WTC11 (cell line): ENCODE data around the gene BTBD19. TPM values are rescaled to one million over a fixed set of nuclear protein-coding genes. Genes with fewer than 3 reads are reported as not detected.

Experiments used
- ATAC-seq: fragments of 200-7000 bp; cut with Tn5 transposase; 2 replicates; pipeline ENCODE4 v1.10.0; 2021; ENCODE audit warnings: mild to moderate bottlenecking, moderate library complexity
- CTCF ChIA-PET: fragments of 300-600 bp; sonication (Branson Sonifier 250); formaldehyde crosslinking; loops from one replicate; lab custom pipeline; 2021; ENCODE audit warnings: antibody characterized with exemption; lab: Charles Lee
- POLR2A ChIA-PET: fragments of 350-600 bp; sonication (Branson Sonifier 250); formaldehyde crosslinking; loops from one replicate; lab custom pipeline; 2021; ENCODE audit warnings: antibody characterized with exemption; lab: Charles Lee
- DNase-seq: peaks from one replicate; pipeline ENCODE4 v3.0.0; 2021; ENCODE audit warnings: low spot score
- H3K27ac Mint-ChIP-seq: 2 replicates; pipeline ENCODE4 v1.8.0; 2021; ENCODE audit warnings: mixed read lengths
- H3K27me3 Mint-ChIP-seq: 2 replicates; pipeline ENCODE4 v1.8.0; 2021; ENCODE audit warnings: low read depth, mild to moderate bottlenecking, moderate library complexity, mixed read lengths
- H3K36me3 Mint-ChIP-seq: 2 replicates; pipeline ENCODE4 v1.8.0; 2021; ENCODE audit warnings: mixed read lengths
- H3K4me1 Mint-ChIP-seq: 2 replicates; pipeline ENCODE4 v1.8.0; 2022; ENCODE audit warnings: mixed read lengths
- H3K4me3 Mint-ChIP-seq: 2 replicates; pipeline ENCODE4 v1.8.0; 2021; ENCODE audit warnings: mild to moderate bottlenecking, moderate library complexity, mixed read lengths
- H3K9me3 Mint-ChIP-seq: 2 replicates; pipeline ENCODE4 v1.8.0; 2021; ENCODE audit warnings: mixed read lengths
- ATF1 ChIP-seq: sonication (generic); formaldehyde crosslinking; IDR thresholded peaks from 2 replicates; pipeline ENCODE4 v1.8.1; 2023; ENCODE audit warnings: mild to moderate bottlenecking, moderate library complexity, missing genetic modification reagents
- CBFB ChIP-seq: sonication (generic); formaldehyde crosslinking; IDR thresholded peaks from 2 replicates; pipeline ENCODE4 v1.8.1; 2022; ENCODE audit warnings: mild to moderate bottlenecking, low read depth, missing genetic modification reagents
- ETV6 ChIP-seq: sonication (generic); formaldehyde crosslinking; IDR thresholded peaks from 2 replicates; pipeline ENCODE4 v1.8.1; 2022; ENCODE audit warnings: mild to moderate bottlenecking, missing genetic modification reagents
- HMGXB4 ChIP-seq: sonication (generic); formaldehyde crosslinking; IDR thresholded peaks from 2 replicates; pipeline ENCODE4 v1.8.1; 2023; ENCODE audit warnings: mild to moderate bottlenecking, moderate library complexity, missing genetic modification reagents
- JUN ChIP-seq: sonication (generic); formaldehyde crosslinking; IDR thresholded peaks from 2 replicates; pipeline ENCODE4 v1.8.0; 2023; ENCODE audit warnings: mild to moderate bottlenecking, missing genetic modification reagents
- MAX ChIP-seq: sonication (generic); formaldehyde crosslinking; IDR thresholded peaks from 2 replicates; pipeline ENCODE4 v1.8.0; 2022; ENCODE audit warnings: mild to moderate bottlenecking, missing genetic modification reagents
- NFATC4 ChIP-seq: fragments of 250-450 bp; sonication (Bioruptor Pico); IDR thresholded peaks from 2 replicates; pipeline ENCODE4 v1.9.0; 2021; ENCODE audit warnings: mild to moderate bottlenecking
- NFYB ChIP-seq: sonication (generic); formaldehyde crosslinking; conservative IDR thresholded peaks from 2 replicates; pipeline ENCODE4 v1.8.0; 2022; ENCODE audit warnings: low read depth, missing genetic modification reagents
- NR3C1 ChIP-seq: sonication (generic); formaldehyde crosslinking; conservative IDR thresholded peaks from 2 replicates; pipeline ENCODE4 v1.8.1; 2023; ENCODE audit warnings: low read depth, mild to moderate bottlenecking, missing genetic modification reagents
- OVOL2 ChIP-seq: fragments of 250-450 bp; sonication (Bioruptor Pico); IDR thresholded peaks from 2 replicates; pipeline ENCODE4 v1.9.0; 2021; ENCODE audit warnings: mild to moderate bottlenecking, borderline replicate concordance
- TCF7 ChIP-seq: sonication (generic); formaldehyde crosslinking; IDR thresholded peaks from 2 replicates; pipeline ENCODE4 v1.8.0; 2022; ENCODE audit warnings: mild to moderate bottlenecking, low read depth, missing genetic modification reagents, moderate library complexity
- TEAD1 ChIP-seq: sonication (generic); formaldehyde crosslinking; IDR thresholded peaks from 2 replicates; pipeline ENCODE4 v1.8.0; 2022; ENCODE audit warnings: mild to moderate bottlenecking, missing genetic modification reagents
- TEAD4 ChIP-seq: sonication (generic); formaldehyde crosslinking; IDR thresholded peaks from 2 replicates; pipeline ENCODE4 v1.8.0; 2022; ENCODE audit warnings: mild to moderate bottlenecking, missing genetic modification reagents
- TP53 ChIP-seq: sonication (generic); formaldehyde crosslinking; IDR thresholded peaks from 2 replicates; pipeline ENCODE4 v1.8.1; 2023; ENCODE audit warnings: mild to moderate bottlenecking, missing genetic modification reagents
- ZNF138 ChIP-seq: sonication (generic); formaldehyde crosslinking; conservative IDR thresholded peaks from 2 replicates; pipeline ENCODE4 v1.8.1; 2022; ENCODE audit warnings: mild to moderate bottlenecking, moderate library complexity, missing genetic modification reagents
- ZNF219 ChIP-seq: sonication (generic); formaldehyde crosslinking; IDR thresholded peaks from 2 replicates; pipeline ENCODE4 v1.8.0; 2023; ENCODE audit warnings: missing genetic modification reagents, mild to moderate bottlenecking, borderline replicate concordance
- ZNF281 ChIP-seq: sonication (generic); formaldehyde crosslinking; IDR thresholded peaks from 2 replicates; pipeline ENCODE4 v1.8.0; 2023; ENCODE audit warnings: mild to moderate bottlenecking, missing genetic modification reagents
- total RNA-seq: library from RNA; stranded (reverse); gene quantifications from 3 replicates; pipeline ENCODE4 v1.2.3, GENCODE V29; 2021
- TF ChIP-seq, protein P1 (sequence below): sonication (generic); formaldehyde crosslinking; IDR thresholded peaks from 2 replicates; pipeline ENCODE4 v1.8.1; 2023; ENCODE audit warnings: mild to moderate bottlenecking, missing genetic modification reagents, moderate library complexity
- TF ChIP-seq, protein P2 (sequence below): fragments of 200-600 bp; IDR thresholded peaks from 2 replicates; pipeline ENCODE4 v1.8.0; 2022; ENCODE audit warnings: antibody characterized with exemption
- TF ChIP-seq, protein P3 (sequence below): sonication (generic); formaldehyde crosslinking; IDR thresholded peaks from 2 replicates; pipeline ENCODE4 v1.8.1; 2023; ENCODE audit warnings: mild to moderate bottlenecking, missing genetic modification reagents
- TF ChIP-seq, protein P4 (sequence below): sonication (generic); formaldehyde crosslinking; conservative IDR thresholded peaks from 2 replicates; pipeline ENCODE4 v1.8.1; 2023; ENCODE audit warnings: mild to moderate bottlenecking, low read depth, missing genetic modification reagents, moderate library complexity
- TF ChIP-seq, protein P5 (sequence below): sonication (generic); formaldehyde crosslinking; IDR thresholded peaks from 2 replicates; pipeline ENCODE4 v1.8.1; 2022; ENCODE audit warnings: low read depth, mild to moderate bottlenecking, moderate library complexity, missing genetic modification reagents, borderline replicate concordance

The BTBD19 gene
- total RNA-seq, 1 experiment from 2014 or later, result 1.7 TPM

DNA sequence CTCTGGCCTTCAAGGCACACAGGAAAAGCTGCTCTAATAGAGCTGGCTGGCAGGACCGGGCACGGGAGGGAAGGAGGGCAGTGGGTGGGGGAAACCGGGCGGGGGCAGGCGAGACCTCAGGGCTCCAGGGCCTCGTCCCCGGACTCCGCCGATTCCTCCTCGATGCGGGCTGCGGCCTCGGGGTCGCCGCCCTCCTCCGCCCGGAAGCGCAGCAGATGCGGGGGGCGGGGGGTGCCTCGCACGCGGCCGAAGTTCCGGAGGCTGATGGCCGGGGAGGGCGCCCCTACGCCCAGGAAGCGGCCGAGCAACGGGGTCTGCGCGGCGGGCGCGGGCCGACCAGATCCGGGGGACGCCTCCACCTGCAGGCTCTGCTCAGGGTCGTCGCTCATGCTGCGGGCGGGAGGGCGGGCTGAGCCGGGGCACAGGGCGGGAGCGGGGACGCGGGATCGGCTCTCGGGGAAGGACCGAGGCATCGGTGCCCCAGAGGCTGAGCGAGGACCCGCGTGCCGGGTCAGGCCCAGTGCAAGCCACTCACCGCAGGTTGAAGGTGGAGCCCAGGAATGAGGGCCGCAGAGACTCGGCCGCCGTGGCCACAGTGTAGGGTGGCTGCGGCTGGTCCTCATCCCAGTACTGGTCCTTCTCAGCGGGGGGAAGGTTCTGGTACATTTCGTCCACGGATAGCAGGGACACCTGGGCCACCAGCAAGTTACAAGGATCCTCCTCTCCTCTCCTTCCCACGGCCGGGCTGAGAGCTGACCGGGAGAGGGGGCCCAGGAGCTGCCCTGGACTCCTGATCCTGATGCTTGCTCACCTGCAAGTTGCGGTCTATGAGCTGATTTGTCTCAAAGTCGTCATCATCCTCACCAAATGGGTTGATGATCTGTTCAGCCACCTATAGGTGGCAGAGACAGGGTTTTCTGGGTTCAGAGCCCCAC lies 24.0 kb upstream of the BTBD19 start:
- H3K4me3 Mint-ChIP-seq, result peak overlapping the region; percentile 62
- ATAC-seq (peak; percentile 19), DNase-seq (peak; percentile 64)
- ChIA-PET POLR2A (interaction anchor here (0.6 to 2.7 kb wide), 10 partner anchors 9 to 845 kb away, joined by 3 to 19 read pairs (median 4); partner anchors contain the start of genes EIF2B3, PLK3 and RPS8), CTCF (interaction anchor here (0.6 to 3.3 kb wide), 21 partner anchors 9 to 228 kb away, joined by 3 to 21 read pairs (median 3); partner anchors contain the start of genes BTBD19, DYNLT4, HECTD3 and PLK3)
- H3K4me1 Mint-ChIP-seq, result peaks cover 28% of the 10 kb centered on the region
- H3K36me3 Mint-ChIP-seq, result peaks cover 12% of the 10 kb centered on the region
- H3K27me3 Mint-ChIP-seq, result peaks cover 12% of the 10 kb centered on the region
- H3K27ac Mint-ChIP-seq, result no peak overlapping the region
- no peaks in the 10 kb centered on the region for H3K9me3 Mint-ChIP-seq
- TF ChIP-seq JUN (peak; percentile 51; the same call in 1 of the 2 replicates), TEAD1 (CRISPR knock-in tag) (no peak), ZNF219 (CRISPR knock-in tag) (0 out of 2 replicates have a peak, but pooled peaks have one; percentile 40), TEAD4 (CRISPR knock-in tag) (0 out of 2 replicates have a peak, but pooled peaks have one; percentile 36), NFYB (CRISPR knock-in tag) (no peak; the same call in 1 of the 2 replicates), TP53 (peak; percentile 71; the same call in 1 of the 2 replicates), HMGXB4 (CRISPR knock-in tag) (peak; percentile 58; the same call in 1 of the 2 replicates), NFATC4 (CRISPR knock-in tag) (no peak), OVOL2 (CRISPR knock-in tag) (no peak), TCF7 (CRISPR knock-in tag) (no peak), ETV6 (0 out of 2 replicates have a peak, but pooled peaks have one; percentile 44), ZNF281 (CRISPR knock-in tag) (no peak), MAX (peak; percentile 95), ATF1 (no peak), ZNF138 (no peak), NR3C1 (CRISPR knock-in tag) (peak; percentile 83; the same call in 1 of the 2 replicates), CBFB (peak; percentile 94; the same call in 1 of the 2 replicates)
- TF ChIP-seq, protein P1, sequence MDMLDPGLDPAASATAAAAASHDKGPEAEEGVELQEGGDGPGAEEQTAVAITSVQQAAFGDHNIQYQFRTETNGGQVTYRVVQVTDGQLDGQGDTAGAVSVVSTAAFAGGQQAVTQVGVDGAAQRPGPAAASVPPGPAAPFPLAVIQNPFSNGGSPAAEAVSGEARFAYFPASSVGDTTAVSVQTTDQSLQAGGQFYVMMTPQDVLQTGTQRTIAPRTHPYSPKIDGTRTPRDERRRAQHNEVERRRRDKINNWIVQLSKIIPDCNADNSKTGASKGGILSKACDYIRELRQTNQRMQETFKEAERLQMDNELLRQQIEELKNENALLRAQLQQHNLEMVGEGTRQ, result no peak
- TF ChIP-seq, protein P2, sequence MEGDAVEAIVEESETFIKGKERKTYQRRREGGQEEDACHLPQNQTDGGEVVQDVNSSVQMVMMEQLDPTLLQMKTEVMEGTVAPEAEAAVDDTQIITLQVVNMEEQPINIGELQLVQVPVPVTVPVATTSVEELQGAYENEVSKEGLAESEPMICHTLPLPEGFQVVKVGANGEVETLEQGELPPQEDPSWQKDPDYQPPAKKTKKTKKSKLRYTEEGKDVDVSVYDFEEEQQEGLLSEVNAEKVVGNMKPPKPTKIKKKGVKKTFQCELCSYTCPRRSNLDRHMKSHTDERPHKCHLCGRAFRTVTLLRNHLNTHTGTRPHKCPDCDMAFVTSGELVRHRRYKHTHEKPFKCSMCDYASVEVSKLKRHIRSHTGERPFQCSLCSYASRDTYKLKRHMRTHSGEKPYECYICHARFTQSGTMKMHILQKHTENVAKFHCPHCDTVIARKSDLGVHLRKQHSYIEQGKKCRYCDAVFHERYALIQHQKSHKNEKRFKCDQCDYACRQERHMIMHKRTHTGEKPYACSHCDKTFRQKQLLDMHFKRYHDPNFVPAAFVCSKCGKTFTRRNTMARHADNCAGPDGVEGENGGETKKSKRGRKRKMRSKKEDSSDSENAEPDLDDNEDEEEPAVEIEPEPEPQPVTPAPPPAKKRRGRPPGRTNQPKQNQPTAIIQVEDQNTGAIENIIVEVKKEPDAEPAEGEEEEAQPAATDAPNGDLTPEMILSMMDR, result 0 out of 2 replicates have a peak, but pooled peaks have one; percentile 16
- TF ChIP-seq, protein P3, sequence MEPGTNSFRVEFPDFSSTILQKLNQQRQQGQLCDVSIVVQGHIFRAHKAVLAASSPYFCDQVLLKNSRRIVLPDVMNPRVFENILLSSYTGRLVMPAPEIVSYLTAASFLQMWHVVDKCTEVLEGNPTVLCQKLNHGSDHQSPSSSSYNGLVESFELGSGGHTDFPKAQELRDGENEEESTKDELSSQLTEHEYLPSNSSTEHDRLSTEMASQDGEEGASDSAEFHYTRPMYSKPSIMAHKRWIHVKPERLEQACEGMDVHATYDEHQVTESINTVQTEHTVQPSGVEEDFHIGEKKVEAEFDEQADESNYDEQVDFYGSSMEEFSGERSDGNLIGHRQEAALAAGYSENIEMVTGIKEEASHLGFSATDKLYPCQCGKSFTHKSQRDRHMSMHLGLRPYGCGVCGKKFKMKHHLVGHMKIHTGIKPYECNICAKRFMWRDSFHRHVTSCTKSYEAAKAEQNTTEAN (CRISPR knock-in tag), result peak; percentile 77; the same call in 1 of the 2 replicates
- TF ChIP-seq, protein P4, sequence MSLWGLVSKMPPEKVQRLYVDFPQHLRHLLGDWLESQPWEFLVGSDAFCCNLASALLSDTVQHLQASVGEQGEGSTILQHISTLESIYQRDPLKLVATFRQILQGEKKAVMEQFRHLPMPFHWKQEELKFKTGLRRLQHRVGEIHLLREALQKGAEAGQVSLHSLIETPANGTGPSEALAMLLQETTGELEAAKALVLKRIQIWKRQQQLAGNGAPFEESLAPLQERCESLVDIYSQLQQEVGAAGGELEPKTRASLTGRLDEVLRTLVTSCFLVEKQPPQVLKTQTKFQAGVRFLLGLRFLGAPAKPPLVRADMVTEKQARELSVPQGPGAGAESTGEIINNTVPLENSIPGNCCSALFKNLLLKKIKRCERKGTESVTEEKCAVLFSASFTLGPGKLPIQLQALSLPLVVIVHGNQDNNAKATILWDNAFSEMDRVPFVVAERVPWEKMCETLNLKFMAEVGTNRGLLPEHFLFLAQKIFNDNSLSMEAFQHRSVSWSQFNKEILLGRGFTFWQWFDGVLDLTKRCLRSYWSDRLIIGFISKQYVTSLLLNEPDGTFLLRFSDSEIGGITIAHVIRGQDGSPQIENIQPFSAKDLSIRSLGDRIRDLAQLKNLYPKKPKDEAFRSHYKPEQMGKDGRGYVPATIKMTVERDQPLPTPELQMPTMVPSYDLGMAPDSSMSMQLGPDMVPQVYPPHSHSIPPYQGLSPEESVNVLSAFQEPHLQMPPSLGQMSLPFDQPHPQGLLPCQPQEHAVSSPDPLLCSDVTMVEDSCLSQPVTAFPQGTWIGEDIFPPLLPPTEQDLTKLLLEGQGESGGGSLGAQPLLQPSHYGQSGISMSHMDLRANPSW (CRISPR knock-in tag), result 0 out of 2 replicates have a peak, but pooled peaks have one; percentile 66
- TF ChIP-seq, protein P5, sequence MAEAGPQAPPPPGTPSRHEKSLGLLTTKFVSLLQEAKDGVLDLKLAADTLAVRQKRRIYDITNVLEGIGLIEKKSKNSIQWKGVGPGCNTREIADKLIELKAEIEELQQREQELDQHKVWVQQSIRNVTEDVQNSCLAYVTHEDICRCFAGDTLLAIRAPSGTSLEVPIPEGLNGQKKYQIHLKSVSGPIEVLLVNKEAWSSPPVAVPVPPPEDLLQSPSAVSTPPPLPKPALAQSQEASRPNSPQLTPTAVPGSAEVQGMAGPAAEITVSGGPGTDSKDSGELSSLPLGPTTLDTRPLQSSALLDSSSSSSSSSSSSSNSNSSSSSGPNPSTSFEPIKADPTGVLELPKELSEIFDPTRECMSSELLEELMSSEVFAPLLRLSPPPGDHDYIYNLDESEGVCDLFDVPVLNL (CRISPR knock-in tag), result no peak
